Activated T-helper 1 cell treated with Interleukin-2 at 50 U/mL for 16 hours (primary cell): ENCODE data around the gene TBX22.
"Not testable (repeated sequence)": the region's sequence is repeated elsewhere in the genome, so short reads cannot be mapped to it uniquely, and the experiment has no call there.

Experiments used
- DNase-seq: peaks from one replicate; pipeline ENCODE4 v3.0.0-alpha.2; 2020; ENCODE audit warnings: low read depth

Gene TBX22, protein sequence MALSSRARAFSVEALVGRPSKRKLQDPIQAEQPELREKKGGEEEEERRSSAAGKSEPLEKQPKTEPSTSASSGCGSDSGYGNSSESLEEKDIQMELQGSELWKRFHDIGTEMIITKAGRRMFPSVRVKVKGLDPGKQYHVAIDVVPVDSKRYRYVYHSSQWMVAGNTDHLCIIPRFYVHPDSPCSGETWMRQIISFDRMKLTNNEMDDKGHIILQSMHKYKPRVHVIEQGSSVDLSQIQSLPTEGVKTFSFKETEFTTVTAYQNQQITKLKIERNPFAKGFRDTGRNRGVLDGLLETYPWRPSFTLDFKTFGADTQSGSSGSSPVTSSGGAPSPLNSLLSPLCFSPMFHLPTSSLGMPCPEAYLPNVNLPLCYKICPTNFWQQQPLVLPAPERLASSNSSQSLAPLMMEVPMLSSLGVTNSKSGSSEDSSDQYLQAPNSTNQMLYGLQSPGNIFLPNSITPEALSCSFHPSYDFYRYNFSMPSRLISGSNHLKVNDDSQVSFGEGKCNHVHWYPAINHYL

DNA sequence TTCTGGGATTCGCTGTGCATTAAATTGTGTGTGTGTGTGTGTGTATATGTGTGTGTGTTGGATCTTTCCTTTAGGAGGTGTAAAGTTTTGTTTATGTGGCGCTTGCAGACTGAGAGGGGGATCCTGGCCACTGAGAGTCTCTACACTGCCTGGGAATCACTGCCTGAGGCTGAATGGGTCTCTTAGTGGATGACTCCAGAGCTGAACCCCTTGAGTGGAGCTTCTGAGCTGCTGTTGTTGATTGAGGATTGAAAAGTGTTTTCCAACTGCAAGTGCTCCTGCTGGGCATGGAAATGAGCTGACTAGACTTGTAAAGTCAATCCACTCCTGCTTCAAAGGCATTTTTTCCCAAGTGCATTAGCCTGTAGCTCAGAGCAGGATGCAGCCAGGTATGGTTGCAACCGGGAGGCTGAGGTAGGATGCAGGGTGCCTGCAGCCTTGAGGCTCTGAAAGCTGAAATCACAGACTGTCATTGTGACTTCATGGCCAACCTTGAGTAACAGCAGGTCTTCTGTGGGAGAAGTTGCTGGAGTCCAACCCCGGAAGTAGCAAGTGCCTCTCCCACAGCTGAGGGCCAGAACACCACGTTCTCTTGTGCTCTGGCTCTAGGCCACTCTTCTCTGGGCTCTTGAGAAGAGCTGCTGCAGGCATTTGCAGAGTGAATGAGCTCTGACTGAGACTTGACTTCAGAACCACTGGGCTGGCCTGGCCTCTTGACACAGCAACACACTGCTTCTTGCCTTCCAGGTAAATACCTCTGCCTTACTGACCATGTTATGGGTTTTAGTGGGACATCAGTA lies at the start of gene TBX22:
TBX22 (plus strand) TSS at position 613 of the 800 bp plus-strand sequence. CDS start 7,517 bp downstream, outside the sequence.
- DNase-seq = no peak

DNA sequence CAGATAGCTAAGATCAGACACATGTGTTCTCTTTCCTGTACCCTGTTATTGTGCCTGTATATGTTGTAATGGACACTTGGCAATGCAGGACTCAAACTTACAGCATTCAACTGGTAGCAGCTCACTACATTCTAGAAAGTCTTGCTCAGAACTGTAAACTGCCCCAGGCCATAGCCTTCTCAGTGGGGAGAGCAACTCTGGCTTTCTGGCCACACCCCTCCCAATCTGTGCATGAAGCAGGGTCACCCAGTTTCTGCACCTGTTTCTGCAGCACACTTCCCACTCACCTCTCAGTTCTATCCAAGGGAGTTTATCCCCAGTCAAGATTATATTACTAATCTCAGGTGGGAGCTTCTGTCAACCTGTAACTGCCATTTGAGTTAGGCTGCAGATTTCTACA lies 38.9 kb upstream of the TBX22 start:
- DNase-seq = no peak

DNA sequence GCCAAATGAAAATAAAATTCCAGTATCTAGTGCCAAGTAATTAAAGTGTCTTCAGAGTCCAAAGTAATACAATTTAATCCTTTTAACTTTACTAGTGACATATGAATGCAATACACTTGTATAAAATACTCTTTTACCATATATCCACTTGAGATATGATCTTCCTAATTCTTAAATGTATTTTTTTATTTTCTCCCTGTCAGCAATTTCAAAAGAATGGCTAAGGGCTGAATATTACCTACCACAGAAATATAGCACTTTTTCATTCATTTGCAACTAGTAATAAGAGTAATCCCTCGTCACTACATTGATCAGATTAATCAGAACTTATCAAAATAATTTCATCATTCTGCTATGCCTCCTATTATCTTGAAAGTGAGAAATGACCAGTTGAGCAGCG lies 10.1 kb upstream of the TBX22 start:
- no peak for DNase-seq

DNA sequence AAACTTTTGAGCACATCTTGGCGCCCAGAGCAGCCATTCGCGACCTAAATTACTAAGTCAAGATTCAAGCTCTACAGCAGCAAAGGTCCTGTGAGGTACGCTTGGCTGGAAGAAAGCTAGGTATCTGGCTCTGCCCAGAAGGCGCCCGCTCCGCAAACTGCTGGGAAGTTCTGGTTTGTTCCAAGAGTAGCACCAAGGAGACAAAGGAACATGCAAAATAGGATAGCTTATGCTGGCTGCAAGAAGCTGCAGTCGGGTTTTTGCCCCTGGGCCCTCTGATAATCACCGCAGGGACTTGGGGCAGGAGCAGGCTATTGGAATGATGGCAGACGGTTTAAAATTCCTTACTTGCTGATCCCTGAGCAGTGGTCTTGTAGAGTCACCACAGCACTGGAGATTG lies 3.0 kb upstream of the TBX22 start:
- DNase-seq = no peak

DNA sequence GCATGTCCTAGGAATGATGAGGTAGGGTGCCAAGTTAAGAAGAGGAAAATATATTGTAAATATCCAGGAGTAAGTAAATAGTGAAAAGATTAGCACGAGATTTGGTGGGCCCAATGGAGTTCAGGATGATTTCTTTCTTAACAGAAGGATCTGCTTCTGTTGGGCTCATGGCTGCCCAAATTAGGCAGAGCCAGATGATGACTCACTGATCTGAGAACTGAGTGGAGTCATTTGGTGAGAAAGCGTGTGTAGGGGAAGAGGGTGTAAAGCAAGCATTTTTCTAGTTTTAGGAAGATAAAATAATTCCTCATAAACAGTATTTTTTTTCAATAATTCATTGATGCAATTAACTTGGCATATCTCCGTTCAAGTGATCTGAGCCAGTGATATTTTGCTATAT lies 1.6 kb downstream of the TBX22 start:
- no peak for DNase-seq

DNA sequence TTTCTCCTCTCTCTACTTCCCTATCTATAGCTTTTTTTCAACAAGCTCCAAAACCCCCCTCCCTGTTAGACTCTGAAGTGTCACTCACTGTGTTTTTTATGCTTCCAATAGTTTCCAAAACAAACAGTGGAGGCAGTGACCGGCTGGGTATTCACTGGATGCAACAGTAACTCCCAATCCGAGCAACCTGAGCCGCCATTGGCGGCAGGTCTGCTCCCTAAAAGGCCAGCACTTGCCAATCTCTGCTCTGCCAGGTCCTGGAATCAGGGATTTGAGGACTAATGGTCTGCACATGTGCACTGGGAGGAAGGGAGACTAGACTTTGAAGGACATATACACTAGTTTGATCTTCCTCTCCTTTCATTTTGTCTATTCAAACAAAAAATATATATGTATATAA lies 7.1 kb downstream of the TBX22 start:
- no peak for DNase-seq

DNA sequence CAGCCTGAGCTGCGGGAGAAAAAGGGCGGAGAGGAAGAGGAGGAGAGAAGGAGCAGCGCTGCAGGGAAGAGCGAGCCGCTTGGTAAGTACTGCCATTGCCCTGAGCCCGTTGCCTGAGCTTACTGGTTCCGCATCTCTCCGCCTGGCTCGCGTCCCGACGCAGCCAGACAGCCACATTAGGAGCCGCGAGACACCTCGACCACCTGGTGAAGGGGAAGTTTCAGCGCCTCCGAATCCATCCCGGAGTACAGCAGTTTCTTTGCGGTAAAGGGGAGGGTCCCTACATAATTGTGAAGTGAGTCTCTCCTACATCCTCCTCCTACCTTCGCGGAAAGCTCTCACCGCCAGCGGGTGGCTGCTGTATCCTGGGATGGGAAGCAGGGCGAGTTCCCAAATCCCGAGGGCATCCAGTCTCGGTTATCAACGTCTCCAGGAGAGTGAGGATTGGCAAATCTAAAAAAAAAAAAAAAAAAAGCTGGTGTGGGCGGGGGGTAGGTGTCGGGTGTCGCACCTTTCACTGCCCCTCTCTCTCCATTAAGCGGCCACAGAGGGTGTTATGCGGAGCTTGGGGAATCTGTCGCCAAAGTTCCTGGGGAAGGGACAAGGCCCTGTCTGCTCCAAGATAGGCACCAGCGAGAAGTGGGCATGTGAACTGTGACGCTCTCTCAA lies 7.9 kb downstream of the TBX22 start:
- DNase-seq = no peak

DNA sequence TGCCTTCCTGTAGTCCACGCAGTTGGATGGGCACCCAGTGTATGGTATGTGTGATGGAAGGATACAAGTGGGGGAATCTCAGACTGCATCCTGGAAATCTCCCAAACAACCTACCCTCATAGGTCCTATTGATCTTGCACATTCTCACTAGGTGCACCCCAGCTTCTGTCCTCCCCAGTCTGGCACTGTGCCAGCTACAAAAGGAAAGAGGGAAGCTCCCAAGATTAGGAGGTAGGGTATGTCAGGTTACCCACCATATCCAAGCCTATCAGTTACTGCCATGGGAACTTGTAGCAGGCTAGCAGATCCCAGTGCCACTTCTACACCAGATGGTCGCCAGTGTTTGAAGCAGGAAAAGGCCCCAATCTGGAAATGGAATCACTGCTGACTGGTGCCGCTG lies 11.6 kb downstream of the TBX22 start:
- DNase-seq = no peak

DNA sequence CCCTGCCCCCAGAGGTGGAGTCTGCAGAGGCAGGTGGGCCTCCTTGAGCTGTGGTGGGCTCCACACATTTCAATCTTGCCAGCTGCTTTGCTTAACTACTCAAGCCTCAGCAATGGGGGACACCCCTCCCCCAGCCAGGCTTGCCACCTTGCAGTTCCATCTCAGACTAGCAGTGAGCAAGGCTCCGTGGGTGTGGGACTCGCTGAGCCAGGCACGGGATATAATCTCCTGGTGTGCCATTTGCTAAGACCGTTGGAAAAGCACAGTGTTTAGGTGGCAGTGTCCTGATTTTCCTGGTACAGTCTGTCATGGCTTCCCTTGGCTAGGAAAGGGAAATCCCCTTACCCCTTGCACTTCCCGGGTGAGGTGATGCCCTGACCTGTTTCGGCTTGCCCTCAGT lies 51.6 kb downstream of the TBX22 start:
- not testable (repeated sequence) for DNase-seq

DNA sequence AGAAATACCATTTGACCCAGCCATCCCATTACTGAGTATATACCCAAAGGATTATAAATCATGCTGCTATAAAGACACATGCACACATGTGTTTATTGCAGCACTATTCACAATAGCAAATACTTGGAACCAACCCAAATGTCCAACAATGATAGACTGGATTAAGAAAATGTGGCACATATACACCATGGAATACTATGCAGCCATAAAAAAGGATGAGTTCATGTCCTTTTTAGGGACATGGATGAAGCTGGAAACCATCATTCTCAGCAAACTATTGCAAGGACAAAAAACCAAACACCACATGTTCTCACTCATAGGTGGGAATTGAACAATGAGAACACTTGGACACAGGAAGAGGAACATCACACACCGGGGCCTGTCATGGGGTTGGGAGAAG lies 61.1 kb downstream of the TBX22 start:
- DNase-seq = not testable (repeated sequence)
